DOHH2 (cell line): Measurements from ENCODE around the gene APOOL.

Source experiments
- EZH2phosphoT487 ChIP-seq: fragments of 200-600 bp; sonication (generic); IDR thresholded peaks from 2 replicates; pipeline ENCODE4 v1.6.1; 2017; ENCODE audit warnings: borderline replicate concordance, mild to moderate bottlenecking, antibody characterized with exemption, low read length, moderate library complexity, mixed read lengths
- TF ChIP-seq, protein P1 (sequence below): fragments of 200-600 bp; sonication (generic); IDR thresholded peaks from one replicate; pipeline ENCODE4 v1.5.1; 2014; ENCODE audit warnings: antibody characterized with exemption, mild to moderate bottlenecking, low read depth, low read length; ENCODE audit not compliant: poor library complexity, severe bottlenecking

- TF ChIP-seq, protein P1, sequence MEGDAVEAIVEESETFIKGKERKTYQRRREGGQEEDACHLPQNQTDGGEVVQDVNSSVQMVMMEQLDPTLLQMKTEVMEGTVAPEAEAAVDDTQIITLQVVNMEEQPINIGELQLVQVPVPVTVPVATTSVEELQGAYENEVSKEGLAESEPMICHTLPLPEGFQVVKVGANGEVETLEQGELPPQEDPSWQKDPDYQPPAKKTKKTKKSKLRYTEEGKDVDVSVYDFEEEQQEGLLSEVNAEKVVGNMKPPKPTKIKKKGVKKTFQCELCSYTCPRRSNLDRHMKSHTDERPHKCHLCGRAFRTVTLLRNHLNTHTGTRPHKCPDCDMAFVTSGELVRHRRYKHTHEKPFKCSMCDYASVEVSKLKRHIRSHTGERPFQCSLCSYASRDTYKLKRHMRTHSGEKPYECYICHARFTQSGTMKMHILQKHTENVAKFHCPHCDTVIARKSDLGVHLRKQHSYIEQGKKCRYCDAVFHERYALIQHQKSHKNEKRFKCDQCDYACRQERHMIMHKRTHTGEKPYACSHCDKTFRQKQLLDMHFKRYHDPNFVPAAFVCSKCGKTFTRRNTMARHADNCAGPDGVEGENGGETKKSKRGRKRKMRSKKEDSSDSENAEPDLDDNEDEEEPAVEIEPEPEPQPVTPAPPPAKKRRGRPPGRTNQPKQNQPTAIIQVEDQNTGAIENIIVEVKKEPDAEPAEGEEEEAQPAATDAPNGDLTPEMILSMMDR: no peak
- no peak for TF ChIP-seq EZH2phosphoT487
Observed at GRCh38 chrX:85031505-85031904, 27.8 kb downstream of the APOOL start.
